PC-9 (cell line): ENCODE results near the gene ADAMTS4. TPM values are rescaled to one million over a fixed set of nuclear protein-coding genes. Genes with fewer than 3 reads are reported as not detected.

Experiments
- BruUV-seq: library from RNA; stranded (reverse); fragments of 400-500 nt; replicated peaks from 2 replicates; lab custom pipeline; 2021; lab: Mats Ljungman, UMichigan
- CTCF ChIA-PET: fragments of 300-600 bp; sonication (Branson Sonifier 250); formaldehyde crosslinking; loops from one replicate; lab custom pipeline; 2022; ENCODE audit warnings: antibody characterized with exemption; lab: Charles Lee
- POLR2A ChIA-PET: fragments of 300-600 bp; sonication (Branson Sonifier 250); formaldehyde crosslinking; loops from one replicate; lab custom pipeline; 2022; ENCODE audit warnings: antibody characterized with exemption; ENCODE audit not compliant: unreplicated experiment; lab: Charles Lee
- DNase-seq, 2 experiments: peaks; one replicate each; pipeline versions ENCODE4 v3.0.0 to v3.0.0-alpha.2; 2015 to 2022; ENCODE audit warnings: mixed read lengths in 1 of 2
- H2AFZ ChIP-seq: fragments of 200-600 bp; sonication (generic); 2 replicates; pipeline ENCODE4 v1.8.1; 2017; ENCODE audit warnings: antibody characterized with exemption
- H3F3A ChIP-seq: fragments of 200-600 bp; sonication (generic); 2 replicates; pipeline ENCODE4 v1.8.1; 2017; ENCODE audit warnings: antibody characterized with exemption, mild to moderate bottlenecking, low read depth; ENCODE audit not compliant: insufficient read depth
- H3K27ac ChIP-seq: fragments of 200-600 bp; sonication (generic); 2 replicates; pipeline ENCODE4 v1.6.1; 2016; ENCODE audit warnings: mixed run types
- H3K27me3 ChIP-seq: fragments of 200-600 bp; sonication (generic); 2 replicates; pipeline ENCODE4 v1.6.1; 2016; ENCODE audit warnings: low read depth, mixed run types; ENCODE audit not compliant: insufficient read depth
- H3K36me3 ChIP-seq: fragments of 200-600 bp; sonication (generic); 2 replicates; pipeline ENCODE4 v1.6.1; 2016; ENCODE audit warnings: low read depth, mixed run types
- H3K4me1 ChIP-seq: fragments of 200-600 bp; sonication (generic); replicated peaks from 2 replicates; pipeline ENCODE4 v1.6.1; 2016; ENCODE audit warnings: mixed run types; ENCODE audit not compliant: insufficient read depth
- H3K4me2 ChIP-seq: fragments of 200-600 bp; sonication (generic); 2 replicates; pipeline ENCODE4 v1.6.1; 2017; ENCODE audit warnings: mixed run types
- H3K4me3 ChIP-seq: fragments of 200-600 bp; sonication (generic); 2 replicates; pipeline ENCODE4 v1.6.1; 2016; ENCODE audit warnings: mixed run types
- H3K79me2 ChIP-seq: fragments of 200-600 bp; sonication (generic); 2 replicates; pipeline ENCODE4 v1.6.1; 2017; ENCODE audit warnings: low read depth, mixed run types
- H3K9me2 ChIP-seq: fragments of 200-600 bp; sonication (generic); 2 replicates; pipeline ENCODE4 v1.8.1; 2017; ENCODE audit warnings: mild to moderate bottlenecking; ENCODE audit not compliant: insufficient read depth
- H3K9me3 ChIP-seq: fragments of 200-600 bp; sonication (generic); 2 replicates; pipeline ENCODE4 v1.8.1; 2016; ENCODE audit warnings: low read depth; ENCODE audit not compliant: insufficient read depth
- H4K20me1 ChIP-seq: fragments of 200-600 bp; sonication (generic); 2 replicates; pipeline ENCODE4 v1.8.1; 2017; ENCODE audit not compliant: insufficient read depth
- EZH2 ChIP-seq: fragments of 200-600 bp; sonication (generic); IDR thresholded peaks from 2 replicates; pipeline ENCODE4 v1.8.0; 2017; ENCODE audit warnings: antibody characterized with exemption, low read depth
- intact Hi-C: fragments of 100-400 bp; cut with micrococcal nuclease; formaldehyde crosslinking; loops from one replicate; pipeline ENCODE4 v1.10.0; 2022; ENCODE audit not compliant: unreplicated experiment
- total RNA-seq: library from RNA; stranded (reverse); gene quantifications from 2 replicates; pipeline ENCODE4 v1.2.3, GENCODE V29; 2021
- TF ChIP-seq, protein P1 (sequence below): fragments of 200-600 bp; sonication (generic); conservative IDR thresholded peaks from 2 replicates; pipeline ENCODE4 v1.6.1; 2017; ENCODE audit warnings: mixed run types, antibody characterized with exemption, mild to moderate bottlenecking, moderate library complexity

The ADAMTS4 gene
- total RNA-seq, 1 experiment from 2014 or later, result not detected

DNA sequence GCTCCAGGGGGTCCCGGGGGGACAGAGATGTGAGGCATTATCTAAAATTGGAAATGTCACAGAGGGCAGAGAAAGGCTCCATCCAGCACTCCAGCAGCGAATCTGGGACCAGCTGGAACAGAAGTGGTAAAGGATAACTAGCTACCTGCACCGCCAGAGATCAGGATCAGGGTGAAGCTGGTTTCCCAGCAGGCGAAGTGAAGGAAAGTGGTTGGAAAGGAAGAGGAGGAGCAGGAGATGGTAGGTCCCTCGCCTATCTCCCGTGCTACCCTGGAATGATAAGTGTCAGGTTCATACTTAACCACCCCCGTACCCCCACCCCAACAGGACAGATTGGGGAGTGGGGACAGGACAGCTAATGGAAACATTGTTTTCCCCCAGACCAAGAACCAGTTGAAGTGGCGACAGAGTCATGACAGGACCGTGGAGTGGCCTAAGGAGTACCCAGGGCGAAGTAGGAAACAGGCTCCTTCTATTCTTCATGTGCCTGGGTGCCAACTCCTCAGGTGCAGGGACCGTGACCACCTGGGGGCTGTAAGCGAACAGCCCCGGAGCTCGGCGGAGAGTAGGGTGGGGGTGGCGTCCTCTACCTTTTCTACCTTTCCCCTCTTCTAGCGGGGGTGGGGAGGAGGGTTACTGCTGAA, 22.3 kb downstream of the ADAMTS4 start:
- no peaks in the 10 kb centered on the region for H3K9me2 ChIP-seq
- no peaks in the 10 kb centered on the region for H3K9me3 ChIP-seq
- H4K20me1 ChIP-seq, result no peaks in the 10 kb centered on the region
- ChIA-PET POLR2A (interaction anchor here (0.6 to 0.7 kb wide), 5 partner anchors 11 to 504 kb away, joined by 3 to 29 read pairs (median 4); partner anchors contain the start of genes DEDD and PPOX), CTCF (interaction anchor here (0.5 to 0.6 kb wide), 2 partner anchors 12 to 179 kb away, joined by 3 to 13 read pairs; no protein-coding TSS in a partner anchor)
- peak overlapping the region; percentile 61; the same call in 1 of the 2 replicates for H3K27ac ChIP-seq
- peaks cover 14% of the 10 kb centered on the region for H3K79me2 ChIP-seq
- intact Hi-C loops, result loop anchor here (1.0 kb wide), 1 partner anchor 43 kb away; no protein-coding TSS in a partner anchor
- H2AFZ ChIP-seq, result peak overlapping the region; percentile 94
- H3K27me3 ChIP-seq, result no peaks in the 10 kb centered on the region
- H3K36me3 ChIP-seq, result peaks cover 11% of the 10 kb centered on the region
- TF ChIP-seq, protein P1, sequence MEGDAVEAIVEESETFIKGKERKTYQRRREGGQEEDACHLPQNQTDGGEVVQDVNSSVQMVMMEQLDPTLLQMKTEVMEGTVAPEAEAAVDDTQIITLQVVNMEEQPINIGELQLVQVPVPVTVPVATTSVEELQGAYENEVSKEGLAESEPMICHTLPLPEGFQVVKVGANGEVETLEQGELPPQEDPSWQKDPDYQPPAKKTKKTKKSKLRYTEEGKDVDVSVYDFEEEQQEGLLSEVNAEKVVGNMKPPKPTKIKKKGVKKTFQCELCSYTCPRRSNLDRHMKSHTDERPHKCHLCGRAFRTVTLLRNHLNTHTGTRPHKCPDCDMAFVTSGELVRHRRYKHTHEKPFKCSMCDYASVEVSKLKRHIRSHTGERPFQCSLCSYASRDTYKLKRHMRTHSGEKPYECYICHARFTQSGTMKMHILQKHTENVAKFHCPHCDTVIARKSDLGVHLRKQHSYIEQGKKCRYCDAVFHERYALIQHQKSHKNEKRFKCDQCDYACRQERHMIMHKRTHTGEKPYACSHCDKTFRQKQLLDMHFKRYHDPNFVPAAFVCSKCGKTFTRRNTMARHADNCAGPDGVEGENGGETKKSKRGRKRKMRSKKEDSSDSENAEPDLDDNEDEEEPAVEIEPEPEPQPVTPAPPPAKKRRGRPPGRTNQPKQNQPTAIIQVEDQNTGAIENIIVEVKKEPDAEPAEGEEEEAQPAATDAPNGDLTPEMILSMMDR, result no peak
- no peak for TF ChIP-seq EZH2
- BruUV-seq, result no TSS peak
- H3K4me1 ChIP-seq, result peaks cover 15% of the 10 kb centered on the region
- peak overlapping the region; percentile 85 for H3K4me2 ChIP-seq
- no peak for DNase-seq
- peaks cover 13% of the 10 kb centered on the region; the same call in 1 of the 2 replicates for H3F3A ChIP-seq
- H3K4me3 ChIP-seq, result peak overlapping the region; percentile 83

DNA sequence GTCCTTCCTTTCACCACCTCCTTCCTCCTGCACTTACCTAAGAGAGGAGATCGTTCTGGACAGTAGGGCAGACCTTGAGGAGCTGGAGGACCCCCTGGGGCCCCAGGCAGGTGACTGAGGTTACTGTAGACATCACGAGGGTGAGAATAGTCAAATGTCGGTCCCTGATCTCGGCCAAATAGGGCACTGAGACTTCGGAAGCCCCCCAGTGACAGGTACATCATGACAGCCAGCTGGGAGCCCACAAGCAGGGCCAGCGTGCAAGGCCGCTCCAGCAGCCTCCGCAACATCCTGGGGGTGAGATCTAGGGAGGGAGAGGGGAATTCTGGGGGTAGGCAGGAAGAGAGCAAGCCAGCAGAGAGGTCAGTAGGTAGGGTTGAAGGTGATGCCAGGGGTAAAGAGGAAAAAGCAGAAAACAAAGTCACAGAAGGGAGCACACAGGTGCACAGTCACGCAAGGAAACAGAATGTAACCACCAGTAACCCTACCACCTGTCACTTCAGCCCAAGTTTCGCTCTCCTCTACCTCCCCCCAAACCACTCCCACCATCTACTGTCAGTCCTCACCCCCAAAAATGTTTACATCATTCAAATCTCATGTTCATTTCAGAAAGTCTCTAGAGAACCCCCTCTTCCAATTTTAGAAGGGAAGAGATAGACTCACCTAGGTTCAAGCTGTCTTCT, 22.9 kb downstream of the ADAMTS4 start:
- POLR2A ChIA-PET, result interaction anchor here (0.6 kb wide), 1 partner anchor 28 kb away, joined by 4 read pairs; no protein-coding TSS in a partner anchor
- peaks cover 11% of the 10 kb centered on the region for H3K36me3 ChIP-seq

DNA sequence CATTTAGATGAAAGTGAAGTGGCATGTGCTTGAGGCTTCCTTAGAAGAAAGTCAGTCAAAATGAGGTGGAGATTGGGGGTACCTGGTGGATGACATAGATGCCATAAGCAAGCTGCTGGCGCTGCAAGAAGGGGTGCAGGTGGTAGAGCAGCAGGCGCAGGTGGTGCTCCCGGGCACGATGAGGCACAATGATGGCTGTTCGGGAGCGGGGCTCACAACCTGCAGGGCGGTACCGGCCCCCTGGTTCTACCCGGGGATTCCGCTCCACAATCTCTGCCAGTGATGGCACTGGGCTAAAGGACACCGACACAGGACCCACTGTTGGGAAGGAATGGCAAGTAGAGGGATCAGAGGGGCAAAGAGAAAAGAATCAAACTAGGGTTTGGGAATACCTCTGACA, 23.9 kb downstream of the ADAMTS4 start:
- H3K9me2 ChIP-seq, result no peaks in the 10 kb centered on the region
- ChIA-PET CTCF (no interaction called here), POLR2A (no interaction called here)
- intact Hi-C loops, result no loop called here
- peaks cover 14% of the 10 kb centered on the region for H3K79me2 ChIP-seq
- no TSS peak for BruUV-seq
- H2AFZ ChIP-seq, result no peak overlapping the region
- TF ChIP-seq EZH2, result no peak
- TF ChIP-seq, protein P1, result no peak
- no peak overlapping the region for H3K4me3 ChIP-seq
- H3K4me2 ChIP-seq, result no peak overlapping the region
- H4K20me1 ChIP-seq, result no peaks in the 10 kb centered on the region
- peaks cover 11% of the 10 kb centered on the region for H3K36me3 ChIP-seq
- H3K4me1 ChIP-seq, result peaks cover 15% of the 10 kb centered on the region
- peaks cover 9% of the 10 kb centered on the region; the same call in 1 of the 2 replicates for H3F3A ChIP-seq
- no peak overlapping the region for H3K27ac ChIP-seq
- H3K27me3 ChIP-seq, result no peaks in the 10 kb centered on the region
- H3K9me3 ChIP-seq, result no peaks in the 10 kb centered on the region
- no peak for DNase-seq

More for the DNA sequence above, 22.9 kb downstream of the ADAMTS4 start:
- H3K4me1 ChIP-seq, result peaks cover 15% of the 10 kb centered on the region
- peaks cover 15% of the 10 kb centered on the region; the same call in 1 of the 2 replicates for H3F3A ChIP-seq
- CTCF ChIA-PET, result interaction anchor here (0.5 kb wide), 1 partner anchor 13 kb away, joined by 3 read pairs; no protein-coding TSS in a partner anchor
- H3K27me3 ChIP-seq, result no peaks in the 10 kb centered on the region
- H3K4me3 ChIP-seq, result peak overlapping the region; percentile 83
- H3K4me2 ChIP-seq, result peak overlapping the region; percentile 85
- H3K9me3 ChIP-seq, result no peaks in the 10 kb centered on the region
- intact Hi-C loops, result no loop called here
- no peaks in the 10 kb centered on the region for H3K9me2 ChIP-seq
- TF ChIP-seq, protein P1, result no peak
- no peak for TF ChIP-seq EZH2
- BruUV-seq, result TSS peak; percentile 48
- no peaks in the 10 kb centered on the region for H4K20me1 ChIP-seq
- H2AFZ ChIP-seq, result no peak overlapping the region
- DNase-seq, result no peak
- peaks cover 14% of the 10 kb centered on the region for H3K79me2 ChIP-seq
- no peak overlapping the region for H3K27ac ChIP-seq
